Dermis microvascular lymphatic vessel endothelial cell (primary cell): ENCODE measurements around the gene AMER2. TPM values are rescaled to one million over a fixed set of nuclear protein-coding genes. Genes with fewer than 3 reads are reported as not detected.

Source experiments
- DNase-seq, 2 donors: peaks; one replicate each; pipeline versions ENCODE4 v3.0.0 to v3.0.0-alpha.2; 2010; ENCODE audit warnings: low read depth in 2 of 2
- total RNA-seq: library from RNA; depleted of rRNA; stranded (reverse); fragments of >200 nt; gene quantifications from 2 replicates; pipeline ENCODE4 v1.2.1, GENCODE V29; 2014

AMER2 gene, protein sequence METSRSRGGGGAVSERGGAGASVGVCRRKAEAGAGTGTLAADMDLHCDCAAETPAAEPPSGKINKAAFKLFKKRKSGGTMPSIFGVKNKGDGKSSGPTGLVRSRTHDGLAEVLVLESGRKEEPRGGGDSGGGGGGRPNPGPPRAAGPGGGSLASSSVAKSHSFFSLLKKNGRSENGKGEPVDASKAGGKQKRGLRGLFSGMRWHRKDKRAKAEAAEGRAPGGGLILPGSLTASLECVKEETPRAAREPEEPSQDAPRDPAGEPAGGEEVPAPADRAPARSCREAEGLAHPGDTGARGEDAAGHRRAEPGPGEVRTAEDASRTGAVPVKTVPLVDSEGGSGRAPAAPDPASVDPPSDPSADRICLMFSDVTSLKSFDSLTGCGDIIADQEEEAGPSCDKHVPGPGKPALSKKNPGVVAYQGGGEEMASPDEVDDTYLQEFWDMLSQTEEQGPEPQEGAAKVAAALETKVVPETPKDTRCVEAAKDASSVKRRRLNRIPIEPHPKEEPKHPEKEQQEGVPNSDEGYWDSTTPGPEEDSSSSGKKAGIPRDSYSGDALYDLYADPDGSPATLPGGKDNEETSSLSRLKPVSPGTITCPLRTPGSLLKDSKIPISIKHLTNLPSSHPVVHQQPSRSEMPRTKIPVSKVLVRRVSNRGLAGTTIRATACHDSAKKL
- total RNA-seq, result not detected in 2 replicates

DNA sequence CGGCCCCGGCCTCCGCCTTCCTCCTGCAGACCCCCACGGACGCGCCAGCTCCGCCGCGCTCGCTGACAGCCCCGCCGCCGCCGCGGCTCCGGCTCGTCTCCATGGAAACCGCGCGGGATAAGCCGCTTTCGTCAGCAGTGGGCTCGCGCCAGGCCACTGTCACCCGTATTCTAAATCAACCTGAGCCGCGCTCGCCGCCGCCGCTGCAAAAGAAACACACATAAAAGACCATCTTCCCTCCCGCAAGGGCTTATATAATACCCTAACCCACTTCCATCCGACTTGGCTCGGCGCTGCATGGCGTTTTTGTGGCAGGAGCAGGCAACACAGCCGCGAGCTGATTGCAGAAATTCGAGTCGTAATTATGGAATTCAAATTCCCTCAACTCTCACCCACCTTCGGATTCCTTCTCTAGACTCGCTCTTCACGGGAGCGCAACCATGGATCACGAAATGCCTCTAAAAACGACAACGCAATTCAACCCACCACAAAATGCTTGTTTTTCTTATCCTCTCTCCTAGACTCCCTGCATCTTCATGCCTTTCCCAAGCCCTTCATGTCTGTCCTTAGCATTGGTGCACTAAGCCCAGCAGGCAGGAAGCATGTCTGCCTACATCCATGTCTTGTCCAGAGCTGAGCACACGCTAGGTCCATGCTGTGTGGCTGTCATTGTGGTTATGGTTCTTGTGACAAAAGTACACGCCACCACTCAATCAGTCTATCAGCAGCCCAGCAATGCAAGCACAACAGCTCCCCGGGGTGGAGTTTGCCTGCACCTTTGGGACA is at the start of gene AMER2:
AMER2 (minus strand) TSS at position 772 of the 786 bp plus-strand sequence; CDS start at position 103, 669 bp downstream.
- DNase-seq, result peak; percentile 0 to 25

DNA sequence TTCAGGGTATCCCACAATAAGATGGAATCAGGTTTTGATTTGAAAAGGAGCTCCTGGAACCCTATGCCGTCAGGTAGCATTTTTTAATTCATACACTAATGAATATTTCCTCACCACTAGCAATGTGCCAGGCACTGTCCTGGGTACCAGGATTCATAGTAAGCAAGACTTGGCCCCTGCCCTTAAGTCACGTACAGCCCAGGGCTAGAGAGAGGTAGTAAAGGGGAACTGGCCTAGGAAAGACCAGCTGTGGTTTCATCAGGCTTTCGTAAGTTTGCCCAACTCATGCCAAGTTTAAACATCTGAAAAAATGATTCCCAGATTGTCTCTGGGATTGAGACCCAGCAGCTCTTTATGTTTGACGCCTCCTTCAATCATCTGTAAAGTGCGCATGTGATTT is 45.9 kb upstream of the AMER2 start:
- no peak for DNase-seq

DNA sequence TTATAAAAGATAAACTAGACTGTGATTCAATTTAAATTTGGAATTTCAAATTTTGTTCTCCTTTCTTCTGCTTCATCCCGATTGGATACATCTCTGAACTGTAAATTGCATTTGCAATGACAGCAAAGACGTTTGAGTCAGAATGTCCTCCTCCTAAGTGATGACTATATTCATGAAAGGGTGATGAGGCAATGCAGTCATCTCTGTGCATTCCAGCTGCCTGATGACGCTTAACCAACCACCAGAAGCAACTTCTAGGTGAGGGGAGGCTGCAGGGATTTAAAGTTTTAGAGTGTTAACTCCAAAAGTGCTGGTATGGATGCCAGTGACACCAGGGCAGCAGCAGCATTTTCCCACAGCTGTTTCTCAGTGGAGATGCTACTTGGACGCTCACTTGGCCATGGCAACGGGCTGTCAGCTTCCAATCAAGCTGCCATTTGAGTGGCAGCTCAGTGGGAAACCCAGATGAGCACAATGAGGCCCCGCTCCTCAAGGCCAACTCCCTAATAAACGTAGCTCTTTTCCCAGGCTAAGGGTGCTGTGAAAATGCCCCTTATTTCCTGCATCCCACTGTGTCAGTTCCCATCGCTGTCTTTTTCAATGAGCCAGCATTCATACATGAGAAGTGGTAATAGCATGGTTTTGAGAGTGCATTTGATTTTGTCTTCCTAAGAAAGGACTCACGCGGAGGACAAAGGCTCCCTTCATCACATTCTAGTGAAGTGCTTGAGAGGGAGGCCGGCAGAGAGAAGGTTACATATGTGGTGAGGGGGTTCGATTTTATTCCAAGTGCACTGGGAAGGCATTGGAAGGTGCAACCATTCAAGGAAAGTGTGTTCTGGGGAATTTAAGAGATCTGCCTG is 45.2 kb upstream of the AMER2 start:
- no peak for DNase-seq

DNA sequence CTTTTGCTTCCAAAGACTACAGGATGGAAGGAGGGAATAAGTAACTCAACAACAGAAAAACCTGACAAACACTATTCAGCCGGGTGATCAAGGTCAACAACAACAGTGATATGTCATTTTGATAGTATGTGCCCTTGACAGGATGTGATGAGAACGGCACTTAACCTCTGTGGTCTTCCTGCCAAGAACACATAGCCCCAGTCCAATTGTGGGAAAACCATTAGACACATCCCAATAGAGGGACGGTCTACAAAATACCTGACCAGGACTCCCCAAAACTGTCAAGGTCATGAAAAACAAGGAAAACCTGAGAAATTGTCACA is 43.1 kb upstream of the AMER2 start:
- peak; percentile 12 to 29 for DNase-seq

DNA sequence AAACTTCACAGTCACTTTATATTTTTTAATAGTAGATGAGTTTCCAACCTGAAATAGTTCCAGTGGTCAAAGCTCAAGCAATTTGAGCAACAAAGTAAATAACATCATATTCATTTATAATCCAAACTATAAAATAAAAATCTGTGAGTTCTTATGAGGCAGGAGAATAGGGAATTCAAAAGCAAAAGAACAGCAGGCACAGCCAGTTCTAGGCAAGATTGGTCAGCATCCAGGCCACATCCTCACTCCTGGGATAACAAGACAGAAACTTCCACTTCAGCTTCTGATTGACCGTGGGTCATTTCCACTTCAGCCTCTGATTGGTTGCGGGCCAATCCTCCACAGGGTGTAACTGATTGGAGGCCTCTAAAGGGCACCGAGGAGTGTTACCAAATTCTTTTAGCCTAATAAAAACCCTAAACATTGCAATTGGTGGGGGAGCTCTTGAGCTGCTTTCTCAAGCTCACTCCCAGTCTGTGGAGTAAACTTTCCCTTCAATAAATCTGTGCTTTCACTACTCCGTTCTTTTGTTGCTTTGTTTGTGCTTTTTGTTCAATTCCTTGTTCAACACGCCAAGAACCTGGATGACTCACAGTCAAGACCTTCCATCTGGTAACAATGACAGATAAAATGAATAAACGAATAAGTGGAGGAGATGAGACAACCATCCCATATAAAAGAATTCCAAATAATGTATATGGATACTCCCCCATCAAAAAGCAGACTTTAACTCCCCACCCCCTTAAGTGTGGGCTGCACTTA is 42.6 kb upstream of the AMER2 start:
- DNase-seq, result peak in 1 of 2 donors; percentile 41

DNA sequence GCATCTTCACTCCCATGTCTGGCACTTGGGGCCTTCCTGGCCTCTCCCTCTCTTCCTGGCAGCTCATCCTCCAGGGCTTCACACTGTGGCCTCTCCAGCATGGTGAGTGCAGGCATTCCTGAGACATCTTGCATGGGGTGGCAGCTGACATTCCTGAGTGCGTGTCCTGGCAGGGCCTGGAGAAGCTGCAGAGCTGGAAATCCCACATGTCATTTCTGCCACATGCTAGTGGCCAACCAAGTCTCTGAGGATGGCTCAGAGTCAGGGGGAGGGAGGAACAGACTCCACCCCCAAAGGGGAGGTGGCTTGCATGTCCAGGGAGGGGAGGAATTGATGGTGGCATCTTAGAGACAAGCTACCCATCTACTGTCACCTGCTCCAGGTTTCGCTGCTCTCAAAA is 41.6 kb upstream of the AMER2 start:
- DNase-seq, result no peak

DNA sequence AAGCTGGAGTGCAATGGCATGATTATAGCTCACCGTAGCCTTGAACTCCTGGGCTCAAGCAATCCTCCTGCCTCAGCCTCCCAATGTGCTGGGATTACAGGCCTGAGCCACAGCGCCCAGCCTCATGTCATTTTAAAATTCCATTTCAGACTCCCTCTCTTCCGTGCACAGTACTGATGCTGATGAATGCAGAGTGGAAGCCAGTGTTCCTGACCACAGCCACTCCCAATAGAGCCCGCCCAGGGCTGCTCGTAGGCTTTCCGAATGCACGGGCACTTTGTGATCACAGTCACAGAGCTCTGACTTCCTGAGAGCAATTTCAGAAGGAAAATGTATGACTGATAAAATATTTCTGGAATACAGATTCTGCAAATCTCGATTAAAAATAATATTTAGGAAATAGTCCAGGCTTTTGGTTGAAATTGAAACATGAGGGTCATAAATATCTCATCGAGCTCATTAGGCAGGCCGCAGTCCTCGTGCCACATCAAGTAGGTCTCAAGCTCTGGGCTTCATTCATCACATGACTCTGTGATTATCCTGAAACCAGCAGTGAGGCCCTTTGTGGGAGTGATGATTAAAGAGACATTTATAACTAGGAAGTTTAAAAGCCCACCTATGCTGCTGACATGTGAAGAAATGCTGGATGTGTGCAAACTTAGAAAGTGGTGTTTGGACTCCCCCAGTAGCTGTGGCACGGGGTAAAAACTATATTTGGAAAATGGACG is 38.9 kb upstream of the AMER2 start:
- no peak for DNase-seq

DNA sequence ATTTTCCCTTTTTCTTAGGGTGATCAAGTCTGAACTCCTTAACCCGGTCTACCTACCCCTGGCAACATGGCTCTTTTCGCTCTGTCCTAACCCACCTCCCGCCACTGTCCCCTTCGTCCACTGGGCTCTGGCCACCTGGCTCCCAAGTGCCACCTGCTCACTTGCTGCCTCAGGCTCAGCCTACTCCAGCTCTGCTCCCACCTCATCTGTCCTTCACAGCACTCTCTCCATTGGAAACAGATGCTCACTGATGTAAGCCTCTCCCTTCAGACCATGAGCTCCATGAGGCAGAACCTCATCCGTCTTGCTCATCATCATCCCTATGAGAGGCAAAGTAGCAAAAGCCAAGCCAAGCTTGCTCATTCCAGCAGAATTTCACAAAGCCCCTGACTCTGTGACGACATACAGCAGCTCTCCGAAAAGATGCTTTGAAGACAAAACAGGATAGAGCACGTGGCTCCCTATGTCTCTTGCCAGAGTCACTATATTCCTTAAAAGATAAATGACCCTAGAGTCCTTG is 35.3 kb upstream of the AMER2 start:
- DNase-seq, result no peak

DNA sequence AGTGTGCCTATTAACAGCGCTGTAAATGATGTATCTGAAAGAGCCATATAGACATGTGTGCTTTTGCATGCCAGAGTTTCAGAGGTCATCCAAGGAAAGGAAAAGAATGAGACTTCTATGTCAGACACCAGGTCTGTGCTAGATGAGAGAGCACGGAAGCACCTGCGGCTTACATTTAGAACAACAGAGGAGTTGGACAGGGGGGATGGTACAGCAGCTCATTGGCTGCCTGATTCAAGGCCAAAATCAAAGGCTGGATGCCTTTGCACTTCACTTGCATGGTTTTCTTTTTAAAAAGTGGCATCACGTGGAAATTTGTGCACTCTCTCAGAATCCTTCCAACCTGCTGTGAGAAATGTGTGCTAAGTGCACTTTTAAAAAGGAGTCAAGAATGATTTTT is 32.8 kb upstream of the AMER2 start:
- no peak for DNase-seq

DNA sequence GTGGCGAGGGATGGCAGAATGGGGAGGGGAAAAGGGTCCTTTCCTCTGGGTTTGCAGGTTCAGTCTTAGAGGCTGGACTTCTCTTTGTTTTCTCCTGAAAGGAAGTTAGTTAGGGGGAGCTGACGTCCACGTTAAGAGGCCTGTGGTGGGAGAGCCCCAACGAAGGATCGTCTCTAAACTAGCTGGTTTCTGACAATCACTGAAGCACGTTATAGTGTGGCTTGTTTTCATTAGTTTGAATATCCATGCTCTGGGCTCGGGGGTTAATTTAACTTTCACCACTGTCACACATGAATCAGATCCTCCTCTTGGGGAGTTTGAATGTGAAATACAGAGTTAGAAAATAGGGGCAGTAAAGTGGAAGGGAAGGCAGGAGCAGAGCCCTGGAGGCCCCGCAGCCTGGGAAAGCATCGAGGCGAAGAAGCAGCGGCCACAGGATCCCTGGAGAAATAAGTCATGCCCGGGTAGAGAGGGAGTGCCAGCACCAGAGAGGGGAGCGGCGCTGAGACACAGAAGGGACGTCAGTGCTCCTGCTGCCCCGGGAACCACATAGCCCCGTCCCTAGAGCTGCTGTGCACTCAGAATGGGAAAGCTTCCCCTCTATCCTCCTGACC is 31.1 kb upstream of the AMER2 start:
- no peak for DNase-seq

DNA sequence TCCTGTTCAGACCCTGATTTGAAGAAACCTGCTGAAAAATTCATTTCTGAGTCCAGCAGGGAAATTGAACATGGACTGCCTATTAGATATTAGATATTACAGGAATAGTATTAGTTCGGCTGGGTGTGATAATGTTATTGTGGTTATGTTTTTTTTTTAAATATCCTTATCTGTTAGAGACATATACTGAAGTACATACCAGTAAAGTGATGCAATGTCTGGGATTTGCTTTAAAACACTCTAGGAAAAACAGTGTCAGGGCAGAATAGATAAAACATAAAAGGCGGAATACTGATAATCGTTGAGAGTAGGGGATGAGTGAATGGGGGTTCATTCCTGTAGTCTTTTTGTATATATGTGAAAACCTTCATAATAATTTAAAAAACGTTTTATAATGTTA is 28.7 kb upstream of the AMER2 start:
- DNase-seq, result no peak

DNA sequence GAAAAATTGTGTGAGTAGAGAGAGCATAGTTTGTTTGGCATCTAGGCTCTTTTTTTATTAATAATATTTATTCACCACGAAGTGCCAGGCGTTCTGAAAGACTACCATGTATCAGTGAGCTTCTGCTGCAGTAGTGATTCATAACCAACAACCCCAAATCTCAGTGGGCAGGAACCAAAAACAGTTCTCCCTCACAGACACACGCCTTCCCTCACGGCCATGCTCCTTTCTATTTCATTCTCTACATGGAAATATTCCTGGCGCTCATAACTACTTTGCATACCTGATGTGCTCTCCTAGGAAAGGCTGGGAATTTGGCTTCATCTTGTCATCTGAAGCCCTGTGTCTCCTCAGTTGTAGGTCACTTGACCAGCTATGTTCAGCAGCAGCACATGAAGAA is 26.6 kb upstream of the AMER2 start:
- DNase-seq, result no peak

DNA sequence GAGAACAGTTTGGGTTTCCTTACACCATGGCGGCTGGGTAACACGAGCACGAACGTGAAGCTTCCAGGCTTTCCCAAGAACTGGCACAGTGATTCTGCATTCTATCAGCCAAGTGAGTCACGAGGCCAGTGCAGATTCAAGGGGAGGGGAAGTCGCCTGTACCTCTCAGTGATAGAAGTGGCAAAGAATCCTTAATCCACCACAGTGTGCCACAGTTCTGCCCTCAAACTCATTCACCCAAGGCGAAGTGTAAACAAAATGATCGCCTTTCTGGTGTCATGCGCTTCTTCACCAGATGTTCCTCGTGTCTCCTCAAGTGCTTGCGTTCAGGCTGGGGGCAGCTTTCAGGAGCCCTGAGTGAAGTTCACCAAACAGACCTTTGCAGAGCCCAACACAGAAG is 24.9 kb upstream of the AMER2 start:
- DNase-seq, result no peak

DNA sequence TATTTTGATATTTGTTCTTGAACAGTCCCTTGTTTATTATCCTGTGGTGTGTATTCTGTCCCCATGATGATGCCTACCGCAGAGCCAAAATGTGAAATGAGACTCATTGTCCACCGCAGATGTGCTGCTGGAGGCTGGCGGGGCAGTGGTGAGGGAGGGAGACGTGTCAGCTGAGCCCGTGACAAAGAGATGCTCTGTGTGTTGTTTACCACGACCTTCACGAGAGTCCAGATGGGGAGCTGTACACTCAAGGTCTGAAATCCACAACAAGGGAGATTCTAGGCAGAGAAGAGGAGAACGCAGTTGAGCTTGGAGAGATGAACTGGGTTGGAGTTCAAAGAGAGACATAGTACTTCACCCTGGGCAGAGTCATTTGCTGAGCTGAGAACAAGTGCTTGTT is 20.8 kb upstream of the AMER2 start:
- no peak for DNase-seq

DNA sequence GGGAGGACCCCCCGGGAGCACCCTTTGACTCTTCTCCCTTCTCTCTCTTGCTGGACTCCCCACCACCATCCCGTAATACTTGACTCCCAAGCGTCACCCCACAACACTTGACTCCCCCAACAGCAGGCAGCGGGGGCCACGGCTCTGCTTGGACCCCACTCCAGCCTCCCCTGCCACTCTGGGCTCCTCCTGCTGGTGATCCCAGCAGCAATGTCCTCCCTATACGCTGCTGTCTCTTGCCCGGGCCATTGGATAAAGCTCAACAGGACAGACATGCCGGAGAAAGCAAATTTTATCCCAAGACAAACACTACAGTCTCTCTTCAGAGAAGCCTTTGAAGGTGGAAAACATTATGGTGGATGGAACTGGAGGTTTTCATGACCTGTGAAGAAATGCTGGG is 20.4 kb upstream of the AMER2 start:
- no peak for DNase-seq

DNA sequence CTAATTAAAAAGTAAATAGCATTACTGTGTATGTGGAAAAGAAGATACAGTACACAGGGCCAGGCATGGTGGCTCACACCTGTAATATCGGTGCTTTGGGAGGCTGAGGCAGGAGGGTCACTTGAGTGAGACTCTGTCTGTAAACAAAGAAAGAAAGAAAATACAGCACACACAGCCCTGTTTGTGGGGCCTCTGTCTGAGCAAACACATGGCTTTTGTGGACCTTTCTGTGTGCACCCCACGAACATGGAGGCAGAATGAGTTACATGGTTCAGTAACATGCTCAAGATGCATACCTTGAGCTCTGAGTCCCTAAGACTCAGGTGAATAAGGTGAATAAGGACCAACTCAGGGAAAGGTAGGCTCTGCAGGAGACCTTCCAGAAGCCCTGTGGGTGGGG is 20.0 kb upstream of the AMER2 start:
- DNase-seq, result no peak

DNA sequence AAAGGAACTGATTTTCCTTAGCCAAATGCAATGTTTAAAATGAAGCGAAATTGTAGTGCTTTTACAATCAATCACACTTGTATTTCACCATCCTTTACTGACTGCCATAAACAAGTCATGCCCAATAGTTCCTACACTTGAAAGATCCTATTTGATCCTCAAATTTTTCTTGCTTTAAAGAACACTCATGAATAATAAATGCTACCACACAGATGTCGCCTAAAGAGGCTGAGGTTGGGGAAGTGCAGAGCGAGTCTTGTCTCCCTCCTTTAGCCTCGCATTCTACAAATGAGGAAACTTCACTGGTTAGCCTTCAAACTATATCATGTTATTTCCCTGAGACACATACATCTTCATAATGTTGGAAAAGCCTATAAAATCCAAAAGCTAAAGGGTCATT is 18.7 kb upstream of the AMER2 start:
- no peak for DNase-seq

DNA sequence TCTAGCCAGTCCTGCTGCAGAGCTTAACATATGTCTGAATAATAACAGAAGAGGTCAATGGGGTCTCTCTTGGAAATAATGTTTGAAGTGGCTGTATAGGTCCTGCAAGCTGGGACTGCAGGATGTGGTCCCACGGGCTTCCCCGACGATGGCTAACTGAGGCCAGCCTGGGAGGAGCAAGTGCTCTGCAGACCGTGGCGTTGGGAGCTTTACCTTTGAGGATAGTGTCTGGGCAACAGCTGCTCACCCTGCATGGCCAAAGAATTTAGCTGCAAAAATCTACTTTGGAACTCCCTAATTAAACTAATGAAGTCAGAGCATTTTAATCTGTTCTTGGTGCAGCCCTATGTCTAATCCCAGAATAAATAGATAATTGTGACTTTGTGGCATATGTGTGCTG is 18.2 kb upstream of the AMER2 start:
- DNase-seq, result no peak

DNA sequence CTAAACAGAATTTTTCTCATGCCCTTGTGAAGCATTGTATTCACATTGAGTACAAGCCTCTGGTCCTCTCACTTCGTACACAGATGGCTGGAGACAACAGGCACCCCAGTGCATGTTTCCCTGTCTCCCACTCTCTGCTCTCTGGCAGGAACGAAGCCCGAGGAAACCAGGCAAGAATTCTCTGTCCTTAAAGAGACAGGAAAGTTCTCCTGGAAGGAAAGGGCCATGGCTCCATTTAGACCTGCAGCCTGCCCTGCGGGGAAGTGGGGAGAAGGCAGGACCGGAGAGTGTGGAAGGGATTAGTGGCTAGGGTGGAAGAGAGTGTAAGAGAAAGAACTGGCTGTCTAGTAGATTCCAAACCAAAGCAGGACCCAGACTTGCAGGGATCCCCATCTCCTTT is 15.5 kb upstream of the AMER2 start:
- no peak for DNase-seq
